Coronary artery (tissue), 2 donors: ENCODE measurements around the gene AFF1.

Source experiments
- DNase-seq: peaks from one replicate; pipeline ENCODE4 v3.0.0-alpha.2; 2017; ENCODE audit warnings: low spot score
- H3K27ac ChIP-seq, 2 donors: fragments of 200-600 bp; sonication (generic); one replicate each; pipeline ENCODE4 v1.5.1; 2016 to 2019
- H3K4me3 ChIP-seq: fragments of 200-600 bp; sonication (generic); 2 replicates; pipeline ENCODE4 v1.5.1; 2016; ENCODE audit warnings: mild to moderate bottlenecking, moderate library complexity
- TF ChIP-seq, protein P1 (sequence below): fragments of 200-600 bp; sonication (generic); IDR thresholded peaks from one replicate; pipeline ENCODE4 v1.5.1; 2019; ENCODE audit warnings: antibody characterized with exemption

Gene AFF1

DNA sequence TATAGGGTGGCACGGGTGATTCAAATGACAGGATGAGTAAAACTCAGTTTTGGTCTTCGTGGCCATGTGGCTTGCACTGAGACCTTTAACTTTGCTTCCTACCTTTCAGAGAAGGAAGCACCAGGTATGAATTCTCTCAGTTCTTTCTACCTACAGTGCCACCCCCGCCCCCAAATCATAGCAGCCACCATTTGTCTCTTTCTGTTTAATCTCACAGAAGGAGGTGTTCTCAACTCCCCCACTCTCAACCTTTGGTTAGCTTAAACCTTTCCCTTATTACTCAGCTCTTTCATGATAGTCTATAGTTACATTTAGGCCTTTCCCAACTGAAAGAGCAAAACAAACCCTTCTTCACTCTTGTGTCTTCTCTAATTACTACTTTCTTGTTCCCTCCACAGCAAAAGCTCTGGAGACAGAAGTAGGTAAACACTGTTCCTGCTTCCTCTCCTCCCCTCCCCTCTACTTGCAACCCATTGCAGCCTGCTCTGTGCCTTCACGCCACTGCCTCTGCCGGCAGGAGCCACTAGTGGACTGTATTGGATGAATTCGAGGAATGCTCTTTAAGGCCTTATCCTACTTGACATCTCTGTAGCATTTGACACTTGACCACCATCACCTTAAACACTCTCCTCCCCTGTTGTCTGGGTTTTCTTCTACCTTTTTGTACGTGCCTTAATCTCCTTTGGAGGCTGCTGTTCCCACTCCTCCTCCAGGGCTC, 123.7 kb downstream of the AFF1 start:
- Histone ChIP-seq H3K27ac (peak overlapping the region; percentile 71 to 76), H3K4me3 (peak overlapping the region; percentile 7)
- TF ChIP-seq, protein P1, sequence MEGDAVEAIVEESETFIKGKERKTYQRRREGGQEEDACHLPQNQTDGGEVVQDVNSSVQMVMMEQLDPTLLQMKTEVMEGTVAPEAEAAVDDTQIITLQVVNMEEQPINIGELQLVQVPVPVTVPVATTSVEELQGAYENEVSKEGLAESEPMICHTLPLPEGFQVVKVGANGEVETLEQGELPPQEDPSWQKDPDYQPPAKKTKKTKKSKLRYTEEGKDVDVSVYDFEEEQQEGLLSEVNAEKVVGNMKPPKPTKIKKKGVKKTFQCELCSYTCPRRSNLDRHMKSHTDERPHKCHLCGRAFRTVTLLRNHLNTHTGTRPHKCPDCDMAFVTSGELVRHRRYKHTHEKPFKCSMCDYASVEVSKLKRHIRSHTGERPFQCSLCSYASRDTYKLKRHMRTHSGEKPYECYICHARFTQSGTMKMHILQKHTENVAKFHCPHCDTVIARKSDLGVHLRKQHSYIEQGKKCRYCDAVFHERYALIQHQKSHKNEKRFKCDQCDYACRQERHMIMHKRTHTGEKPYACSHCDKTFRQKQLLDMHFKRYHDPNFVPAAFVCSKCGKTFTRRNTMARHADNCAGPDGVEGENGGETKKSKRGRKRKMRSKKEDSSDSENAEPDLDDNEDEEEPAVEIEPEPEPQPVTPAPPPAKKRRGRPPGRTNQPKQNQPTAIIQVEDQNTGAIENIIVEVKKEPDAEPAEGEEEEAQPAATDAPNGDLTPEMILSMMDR, result no peak
- DNase-seq, result no peak

DNA sequence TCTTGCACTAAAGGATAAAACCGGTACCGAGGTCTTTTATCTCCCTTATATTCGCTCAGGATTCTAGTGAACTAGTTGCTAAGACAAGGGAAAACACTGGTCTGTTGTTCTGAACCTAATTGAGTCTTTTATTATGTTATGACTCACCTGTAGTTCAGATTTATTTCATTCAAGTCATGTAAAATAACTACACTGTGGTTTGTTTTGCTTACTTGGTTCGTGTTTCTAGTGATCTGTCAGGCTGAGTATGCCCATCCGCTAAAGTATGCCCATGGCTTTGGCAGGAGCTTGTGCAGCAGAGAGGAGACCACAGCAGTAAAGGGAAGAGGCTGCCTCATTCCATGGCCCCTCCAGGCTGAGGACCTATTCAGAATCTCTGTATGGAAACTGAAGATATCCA, 126.1 kb downstream of the AFF1 start:
- Histone ChIP-seq H3K4me3 (no peak overlapping the region), H3K27ac (peak overlapping the region in 1 of 2 donors; percentile 35)
- TF ChIP-seq, protein P1, result no peak
- DNase-seq, result no peak

DNA sequence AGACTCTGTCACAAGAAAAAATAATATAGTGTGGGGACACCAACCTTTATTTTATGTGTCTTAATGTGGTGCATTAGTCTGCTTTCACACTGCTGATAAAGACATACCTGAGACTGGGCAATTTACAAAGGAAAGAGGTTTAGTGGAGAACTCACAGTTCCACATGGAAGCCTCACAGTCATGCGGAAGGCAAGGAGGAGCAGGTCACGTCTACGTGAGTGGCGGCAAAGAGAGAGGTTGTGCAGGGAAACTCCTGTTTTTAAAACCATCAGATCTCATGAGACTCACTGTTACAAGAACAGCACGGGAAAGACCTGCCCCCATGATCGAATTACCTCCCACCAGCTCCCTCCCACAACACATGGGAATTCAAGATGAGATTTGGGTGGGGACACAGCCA, 130.2 kb downstream of the AFF1 start:
- DNase-seq, result no peak
- Histone ChIP-seq H3K4me3 (no peak overlapping the region), H3K27ac (no peak overlapping the region)
- TF ChIP-seq, protein P1, result no peak

DNA sequence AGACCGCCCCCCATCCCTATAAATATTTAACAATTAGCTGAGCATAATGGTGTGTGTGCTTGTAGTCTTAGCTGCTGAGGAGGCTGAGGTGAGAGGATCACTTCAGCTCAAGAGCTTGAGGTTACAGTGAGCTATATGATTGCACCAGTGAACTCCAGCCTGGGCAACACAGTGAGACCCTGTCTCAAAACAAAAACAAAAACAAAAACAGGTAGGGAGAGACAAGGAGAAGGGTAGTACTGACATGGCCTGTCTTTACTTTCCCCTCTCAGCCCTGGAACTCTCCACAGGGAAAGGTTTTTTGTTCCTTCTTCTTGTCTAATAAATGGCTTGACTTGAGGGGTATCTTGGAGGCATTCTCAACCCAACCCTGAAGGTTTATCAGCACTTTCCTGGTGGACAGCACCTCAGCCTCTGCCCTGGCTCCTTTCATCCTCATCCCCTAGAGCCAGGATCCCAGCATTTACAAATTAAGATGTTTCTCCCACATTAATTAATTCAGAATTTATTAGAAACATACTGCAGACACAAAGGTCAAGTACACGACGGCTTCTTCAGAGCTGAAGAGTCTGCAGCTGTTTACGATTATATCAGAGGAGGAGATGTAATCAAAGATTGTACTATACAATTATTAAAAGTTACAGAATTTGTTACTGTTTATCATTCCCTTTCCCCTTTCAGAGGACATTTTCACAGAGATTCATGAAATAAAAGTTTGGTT, 131.8 kb downstream of the AFF1 start:
- DNase-seq, result no peak
- TF ChIP-seq, protein P1, result no peak
- no peak overlapping the region for H3K27ac ChIP-seq
- no peak overlapping the region for H3K4me3 ChIP-seq

DNA sequence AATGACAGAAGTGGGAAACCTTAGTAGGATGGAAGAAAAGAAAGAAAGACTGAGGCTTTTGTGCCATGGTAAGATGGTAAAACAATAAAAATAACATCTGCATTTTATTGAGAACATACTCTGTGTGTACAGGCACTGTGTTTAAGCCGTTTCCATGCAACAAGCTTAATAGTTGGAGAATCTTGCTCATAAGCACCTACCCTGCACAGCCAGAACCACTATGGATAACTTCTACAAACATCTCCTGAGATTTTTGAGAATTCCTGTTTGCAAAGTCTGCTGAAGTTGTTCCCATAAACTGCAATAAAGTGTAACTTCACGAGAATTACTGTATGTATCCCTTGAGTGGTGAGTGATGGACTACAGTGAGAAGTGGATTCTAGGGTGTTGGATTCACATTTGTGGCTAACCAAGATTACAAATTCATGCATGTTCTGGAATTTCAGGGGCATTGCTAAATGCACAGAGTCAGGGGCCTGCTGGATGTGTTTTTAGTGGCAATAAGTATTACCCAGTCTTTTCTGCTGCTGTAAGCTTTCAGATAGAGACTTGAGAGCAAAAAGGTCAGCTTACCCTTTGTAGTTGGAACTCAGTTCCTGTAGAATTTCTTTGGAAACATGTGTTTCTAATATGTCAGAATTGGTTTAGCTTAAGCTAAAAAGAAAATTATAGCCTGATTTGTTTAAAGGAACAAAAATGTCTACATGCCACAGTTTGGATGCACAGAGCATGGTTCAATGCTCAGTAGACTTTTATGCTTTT, 132.5 kb downstream of the AFF1 start:
- no peak for DNase-seq
- TF ChIP-seq, protein P1, result no peak
- no peak overlapping the region for H3K4me3 ChIP-seq
- no peak overlapping the region for H3K27ac ChIP-seq

DNA sequence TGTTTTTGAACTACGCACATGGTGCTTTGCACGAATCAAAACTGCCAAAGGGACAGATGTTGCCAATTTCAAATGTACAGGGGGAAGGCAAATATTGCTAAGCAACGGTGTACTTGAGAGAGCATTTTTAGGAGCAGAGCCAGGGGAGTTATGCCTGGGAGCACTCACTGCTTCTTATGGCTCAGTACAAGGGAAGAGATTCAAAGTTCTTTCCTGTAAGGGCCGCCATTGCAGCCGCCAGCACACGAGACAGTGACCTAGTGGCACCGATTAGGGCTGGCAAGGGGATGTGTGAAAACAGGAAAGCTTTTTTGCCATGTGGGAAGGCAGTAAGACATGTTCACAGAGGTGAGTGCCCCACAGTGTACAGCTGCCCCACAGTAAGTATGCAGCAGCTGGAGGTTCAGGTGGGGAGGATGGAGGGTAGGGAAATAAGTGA, 133.8 kb downstream of the AFF1 start:
- Histone ChIP-seq H3K4me3 (peak overlapping the region; percentile 35), H3K27ac (peak overlapping the region in 1 of 2 donors; percentile 14)
- DNase-seq, result no peak
- TF ChIP-seq, protein P1, result no peak
